ENCODE data around the gene CACTIN.

DNA sequence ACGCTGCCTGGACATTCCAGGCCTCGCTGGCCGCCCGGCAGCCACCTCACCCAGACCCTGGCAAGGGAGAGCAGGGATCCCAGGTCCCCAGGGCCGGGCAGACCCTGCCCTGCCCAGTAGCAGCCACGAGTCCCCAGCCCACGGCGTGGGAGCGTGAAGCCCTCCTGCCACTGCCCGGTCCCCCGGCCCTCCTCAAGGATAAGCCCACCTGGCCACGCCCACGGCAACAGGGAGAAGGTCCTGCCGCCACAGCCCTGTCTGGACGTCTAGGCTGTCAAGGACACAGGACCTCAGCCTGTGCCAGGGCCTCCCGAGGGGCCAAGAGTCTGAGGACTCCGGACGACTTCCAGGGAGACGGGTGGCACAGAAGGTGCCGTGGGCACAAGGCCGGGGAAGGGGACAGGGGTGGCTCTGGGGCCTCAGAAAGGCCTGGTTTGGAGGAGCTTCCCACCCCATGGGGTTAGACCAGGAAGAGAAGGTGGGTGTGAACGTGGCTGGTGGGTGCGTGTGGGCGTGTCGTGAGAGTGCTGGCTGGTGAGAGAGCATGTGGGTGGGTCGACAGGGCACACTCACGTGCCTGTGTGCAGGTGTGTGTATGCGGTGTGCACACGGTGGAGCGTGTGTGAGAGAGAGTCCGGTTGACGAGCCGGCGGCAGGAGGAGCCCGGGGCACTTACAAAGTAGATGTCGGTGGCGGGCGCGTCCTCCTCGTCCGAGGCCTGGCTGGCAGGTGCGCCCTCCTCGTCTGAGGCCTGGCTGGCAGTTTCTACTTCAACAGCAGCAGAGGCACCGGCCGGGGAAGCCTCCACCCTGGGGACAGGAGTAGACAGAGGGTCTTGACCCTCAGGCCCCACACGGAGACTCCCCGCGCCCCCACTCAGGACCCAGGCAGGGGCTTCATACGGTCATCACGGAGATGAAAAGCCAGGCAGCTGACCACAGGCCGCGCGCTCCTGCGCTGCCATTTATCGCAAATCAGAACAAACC, 11.9 kb upstream of the CACTIN start:
- TF ChIP-seq, protein P1, sequence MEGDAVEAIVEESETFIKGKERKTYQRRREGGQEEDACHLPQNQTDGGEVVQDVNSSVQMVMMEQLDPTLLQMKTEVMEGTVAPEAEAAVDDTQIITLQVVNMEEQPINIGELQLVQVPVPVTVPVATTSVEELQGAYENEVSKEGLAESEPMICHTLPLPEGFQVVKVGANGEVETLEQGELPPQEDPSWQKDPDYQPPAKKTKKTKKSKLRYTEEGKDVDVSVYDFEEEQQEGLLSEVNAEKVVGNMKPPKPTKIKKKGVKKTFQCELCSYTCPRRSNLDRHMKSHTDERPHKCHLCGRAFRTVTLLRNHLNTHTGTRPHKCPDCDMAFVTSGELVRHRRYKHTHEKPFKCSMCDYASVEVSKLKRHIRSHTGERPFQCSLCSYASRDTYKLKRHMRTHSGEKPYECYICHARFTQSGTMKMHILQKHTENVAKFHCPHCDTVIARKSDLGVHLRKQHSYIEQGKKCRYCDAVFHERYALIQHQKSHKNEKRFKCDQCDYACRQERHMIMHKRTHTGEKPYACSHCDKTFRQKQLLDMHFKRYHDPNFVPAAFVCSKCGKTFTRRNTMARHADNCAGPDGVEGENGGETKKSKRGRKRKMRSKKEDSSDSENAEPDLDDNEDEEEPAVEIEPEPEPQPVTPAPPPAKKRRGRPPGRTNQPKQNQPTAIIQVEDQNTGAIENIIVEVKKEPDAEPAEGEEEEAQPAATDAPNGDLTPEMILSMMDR (IDR thresholded peaks at IDR 0.05 in 2 of 3, conservative IDR thresholded peaks at IDR 0.05 in 1 of 3; ENCODE audit: borderline replicate concordance in 1 of 3, insufficient read depth in 1 of 3, low read depth in 2 of 3, low read length in 2 of 3): no peak
- TF ChIP-seq RAD21 (IDR thresholded peaks at IDR 0.05; ENCODE audit: low read depth) (no peak), POLR2AphosphoS5 (IDR thresholded peaks at IDR 0.05; ENCODE audit: low read depth, low read length) (no peak), POLR2A (IDR thresholded peaks at IDR 0.05; ENCODE audit: borderline replicate concordance, extremely low read depth, insufficient read depth, insufficient read length) (no peak), SP1 (IDR thresholded peaks at IDR 0.05; ENCODE audit: low read depth) (no peak)
- TF ChIP-seq, protein P2, sequence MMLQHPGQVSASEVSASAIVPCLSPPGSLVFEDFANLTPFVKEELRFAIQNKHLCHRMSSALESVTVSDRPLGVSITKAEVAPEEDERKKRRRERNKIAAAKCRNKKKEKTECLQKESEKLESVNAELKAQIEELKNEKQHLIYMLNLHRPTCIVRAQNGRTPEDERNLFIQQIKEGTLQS (IDR thresholded peaks at IDR 0.05): no peak
- TF ChIP-seq, protein P3, sequence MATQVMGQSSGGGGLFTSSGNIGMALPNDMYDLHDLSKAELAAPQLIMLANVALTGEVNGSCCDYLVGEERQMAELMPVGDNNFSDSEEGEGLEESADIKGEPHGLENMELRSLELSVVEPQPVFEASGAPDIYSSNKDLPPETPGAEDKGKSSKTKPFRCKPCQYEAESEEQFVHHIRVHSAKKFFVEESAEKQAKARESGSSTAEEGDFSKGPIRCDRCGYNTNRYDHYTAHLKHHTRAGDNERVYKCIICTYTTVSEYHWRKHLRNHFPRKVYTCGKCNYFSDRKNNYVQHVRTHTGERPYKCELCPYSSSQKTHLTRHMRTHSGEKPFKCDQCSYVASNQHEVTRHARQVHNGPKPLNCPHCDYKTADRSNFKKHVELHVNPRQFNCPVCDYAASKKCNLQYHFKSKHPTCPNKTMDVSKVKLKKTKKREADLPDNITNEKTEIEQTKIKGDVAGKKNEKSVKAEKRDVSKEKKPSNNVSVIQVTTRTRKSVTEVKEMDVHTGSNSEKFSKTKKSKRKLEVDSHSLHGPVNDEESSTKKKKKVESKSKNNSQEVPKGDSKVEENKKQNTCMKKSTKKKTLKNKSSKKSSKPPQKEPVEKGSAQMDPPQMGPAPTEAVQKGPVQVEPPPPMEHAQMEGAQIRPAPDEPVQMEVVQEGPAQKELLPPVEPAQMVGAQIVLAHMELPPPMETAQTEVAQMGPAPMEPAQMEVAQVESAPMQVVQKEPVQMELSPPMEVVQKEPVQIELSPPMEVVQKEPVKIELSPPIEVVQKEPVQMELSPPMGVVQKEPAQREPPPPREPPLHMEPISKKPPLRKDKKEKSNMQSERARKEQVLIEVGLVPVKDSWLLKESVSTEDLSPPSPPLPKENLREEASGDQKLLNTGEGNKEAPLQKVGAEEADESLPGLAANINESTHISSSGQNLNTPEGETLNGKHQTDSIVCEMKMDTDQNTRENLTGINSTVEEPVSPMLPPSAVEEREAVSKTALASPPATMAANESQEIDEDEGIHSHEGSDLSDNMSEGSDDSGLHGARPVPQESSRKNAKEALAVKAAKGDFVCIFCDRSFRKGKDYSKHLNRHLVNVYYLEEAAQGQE (IDR thresholded peaks at IDR 0.05; ENCODE audit: low read depth): no peak
